Epithelial cell of esophagus (primary cell): ENCODE measurements around the gene ALX4.

Experiments used
- DNase-seq: peaks from one replicate; pipeline ENCODE4 v3.0.0; 2010; ENCODE audit warnings: low read depth
- H3K4me3 ChIP-seq: 2 replicates; pipeline ENCODE4 v1.5.1; 2011; ENCODE audit warnings: mild to moderate bottlenecking, low read length, control low read depth
- CTCF ChIP-seq: IDR thresholded peaks from 2 replicates; pipeline ENCODE4 v1.5.1; 2011; ENCODE audit warnings: low read depth, mild to moderate bottlenecking, low read length, control low read depth, inconsistent platforms; ENCODE audit not compliant: insufficient read depth; ENCODE audit errors: missing control alignments

ALX4 gene

GRCh38 chr11:44344921-44345320 is 35.0 kb upstream of the ALX4 start:
- DNase-seq = no peak
- H3K4me3 ChIP-seq = no peak overlapping the region
- TF ChIP-seq CTCF = no peak

GRCh38 chr11:44344423-44344820 is 34.5 kb upstream of the ALX4 start:
- no peak overlapping the region for H3K4me3 ChIP-seq
- DNase-seq = no peak
- TF ChIP-seq CTCF = no peak

GRCh38 chr11:44343778-44344422 is 34.0 kb upstream of the ALX4 start:
- no peak overlapping the region for H3K4me3 ChIP-seq
- no peak for DNase-seq
- TF ChIP-seq CTCF = no peak

- DNase-seq = no peak
- no peak overlapping the region for H3K4me3 ChIP-seq
- TF ChIP-seq CTCF = no peak
These were observed 32.7 kb upstream of the ALX4 start for GRCh38 chr11:44342616-44343015.

GRCh38 chr11:44340656-44341055 is 30.7 kb upstream of the ALX4 start:
- no peak for TF ChIP-seq CTCF

GRCh38 chr11:44339530-44339883 is 29.6 kb upstream of the ALX4 start:
- H3K4me3 ChIP-seq = no peak overlapping the region
- no peak for TF ChIP-seq CTCF
- no peak for DNase-seq

More at GRCh38 chr11:44340656-44341055, 30.7 kb upstream of the ALX4 start:
- DNase-seq = no peak
- no peak overlapping the region for H3K4me3 ChIP-seq
